ENCODE data around the gene MICU1.
"Not testable (repeated sequence)": the region's sequence is repeated elsewhere in the genome, so short reads cannot be mapped to it uniquely, and the experiment has no call there.

MICU1 gene

DNA sequence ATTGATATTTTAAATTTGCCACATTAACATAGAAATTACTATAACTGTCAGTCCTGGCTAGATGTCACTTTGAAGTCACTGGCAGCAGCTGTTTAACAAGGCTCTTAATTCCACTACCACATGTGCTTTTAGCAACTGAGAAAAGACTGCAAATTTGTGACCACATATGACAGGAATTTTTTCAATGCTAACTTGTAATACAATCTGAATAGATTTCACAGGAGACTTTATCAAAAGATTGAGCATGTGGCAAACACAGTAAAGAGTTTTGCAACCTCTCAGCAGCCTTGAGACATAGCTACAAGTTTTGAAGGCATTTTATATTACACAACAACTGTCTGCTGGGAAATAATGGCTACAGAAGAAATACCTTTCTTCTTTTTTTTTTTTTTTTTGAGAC lies 73.0 kb downstream of the MICU1 start:
- no peak overlapping the region for H3K4me2 ChIP-seq (ENCODE audit: low read depth, low read length, poor library complexity, severe bottlenecking)
- H3K9me3 ChIP-seq (ENCODE audit: insufficient read depth, low read length) = no peaks in the 10 kb centered on the region
- H3K4me3 ChIP-seq (ENCODE audit: insufficient read depth, low read length, poor library complexity, severe bottlenecking) = no peak overlapping the region
- no peak for TF ChIP-seq EZH2phosphoT487 (conservative IDR thresholded peaks at IDR 0.05; ENCODE audit: low read length)
- TF ChIP-seq, protein P1, sequence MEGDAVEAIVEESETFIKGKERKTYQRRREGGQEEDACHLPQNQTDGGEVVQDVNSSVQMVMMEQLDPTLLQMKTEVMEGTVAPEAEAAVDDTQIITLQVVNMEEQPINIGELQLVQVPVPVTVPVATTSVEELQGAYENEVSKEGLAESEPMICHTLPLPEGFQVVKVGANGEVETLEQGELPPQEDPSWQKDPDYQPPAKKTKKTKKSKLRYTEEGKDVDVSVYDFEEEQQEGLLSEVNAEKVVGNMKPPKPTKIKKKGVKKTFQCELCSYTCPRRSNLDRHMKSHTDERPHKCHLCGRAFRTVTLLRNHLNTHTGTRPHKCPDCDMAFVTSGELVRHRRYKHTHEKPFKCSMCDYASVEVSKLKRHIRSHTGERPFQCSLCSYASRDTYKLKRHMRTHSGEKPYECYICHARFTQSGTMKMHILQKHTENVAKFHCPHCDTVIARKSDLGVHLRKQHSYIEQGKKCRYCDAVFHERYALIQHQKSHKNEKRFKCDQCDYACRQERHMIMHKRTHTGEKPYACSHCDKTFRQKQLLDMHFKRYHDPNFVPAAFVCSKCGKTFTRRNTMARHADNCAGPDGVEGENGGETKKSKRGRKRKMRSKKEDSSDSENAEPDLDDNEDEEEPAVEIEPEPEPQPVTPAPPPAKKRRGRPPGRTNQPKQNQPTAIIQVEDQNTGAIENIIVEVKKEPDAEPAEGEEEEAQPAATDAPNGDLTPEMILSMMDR (IDR thresholded peaks at IDR 0.05; ENCODE audit: insufficient read depth, low read length, poor library complexity, severe bottlenecking) = no peak
- no peak overlapping the region for H2AFZ ChIP-seq (ENCODE audit: low read depth, low read length, severe bottlenecking)
- no peak overlapping the region for H3K9ac ChIP-seq (ENCODE audit: low read length)
- H3K79me2 ChIP-seq (ENCODE audit: insufficient read depth, low read length) = no peaks in the 10 kb centered on the region
- no peaks in the 10 kb centered on the region for H3K27me3 ChIP-seq (ENCODE audit: low read length)
- H3K9me2 ChIP-seq (replicated peaks; ENCODE audit: insufficient read depth, low read length) = no peaks in the 10 kb centered on the region
- H3K27ac ChIP-seq (ENCODE audit: low read depth, low read length) = no peak overlapping the region
- peaks cover 13% of the 10 kb centered on the region; the same call in 1 of the 2 replicates for H3K36me3 ChIP-seq (ENCODE audit: low read length)
- no peaks in the 10 kb centered on the region for H3F3A ChIP-seq (ENCODE audit: insufficient read depth)
- no peaks in the 10 kb centered on the region for H4K20me1 ChIP-seq (ENCODE audit: low read depth, low read length)

DNA sequence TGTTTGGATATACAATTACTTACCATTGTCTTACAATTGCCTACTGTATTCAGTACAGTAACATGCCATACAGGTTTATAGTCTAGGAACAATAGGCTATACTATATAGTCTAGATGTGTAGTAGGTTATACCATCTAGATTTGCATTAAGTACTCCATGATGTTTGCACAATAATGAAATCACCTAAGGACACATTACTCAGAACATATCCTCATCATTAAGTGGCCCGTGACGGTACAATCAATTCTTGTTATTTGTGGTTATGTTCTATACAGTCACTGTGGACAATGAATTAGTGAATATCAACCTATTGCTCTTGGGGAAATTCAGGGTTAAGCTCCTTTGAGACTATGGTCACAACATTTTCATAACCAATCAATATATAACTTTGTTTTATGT lies 75.6 kb downstream of the MICU1 start:
- H3K36me3 ChIP-seq (ENCODE audit: low read length) = peaks cover 13% of the 10 kb centered on the region; the same call in 1 of the 2 replicates
- TF ChIP-seq, protein P1 (IDR thresholded peaks at IDR 0.05; ENCODE audit: insufficient read depth, low read length, poor library complexity, severe bottlenecking) = no peak
- no peak for TF ChIP-seq EZH2phosphoT487 (conservative IDR thresholded peaks at IDR 0.05; ENCODE audit: low read length)
- no peaks in the 10 kb centered on the region for H3K79me2 ChIP-seq (ENCODE audit: insufficient read depth, low read length)
- H3K9ac ChIP-seq (ENCODE audit: low read length) = no peak overlapping the region
- H2AFZ ChIP-seq (ENCODE audit: low read depth, low read length, severe bottlenecking) = no peak overlapping the region
- H3K9me3 ChIP-seq (ENCODE audit: insufficient read depth, low read length) = no peaks in the 10 kb centered on the region
- H3K4me3 ChIP-seq (ENCODE audit: insufficient read depth, low read length, poor library complexity, severe bottlenecking) = no peak overlapping the region
- no peaks in the 10 kb centered on the region for H4K20me1 ChIP-seq (ENCODE audit: low read depth, low read length)
- no peak overlapping the region for H3K4me2 ChIP-seq (ENCODE audit: low read depth, low read length, poor library complexity, severe bottlenecking)
- H3K9me2 ChIP-seq (replicated peaks; ENCODE audit: insufficient read depth, low read length) = no peaks in the 10 kb centered on the region
- no peaks in the 10 kb centered on the region for H3K27me3 ChIP-seq (ENCODE audit: low read length)
- H3K27ac ChIP-seq (ENCODE audit: low read depth, low read length) = no peak overlapping the region
- no peaks in the 10 kb centered on the region for H3F3A ChIP-seq (ENCODE audit: insufficient read depth)

DNA sequence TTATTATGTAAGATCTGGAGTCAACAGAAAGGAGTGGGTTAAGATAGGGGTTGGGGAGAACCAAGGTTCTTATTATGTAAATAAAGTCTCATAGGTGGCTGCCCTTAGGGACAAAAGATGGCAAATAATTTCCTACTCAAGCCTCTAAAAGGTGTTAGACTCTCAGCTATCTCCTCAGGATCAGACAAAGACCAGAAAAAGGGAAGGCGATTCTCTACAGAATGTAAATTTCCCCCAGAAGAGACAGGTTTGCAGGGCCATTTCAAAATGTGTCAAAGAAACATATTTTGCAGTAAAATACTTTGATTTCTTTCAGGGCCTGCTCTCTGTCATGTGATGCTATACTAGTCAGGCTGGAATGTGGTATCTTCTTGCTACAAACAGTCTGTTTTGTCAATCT lies 80.3 kb downstream of the MICU1 start:
- H4K20me1 ChIP-seq (ENCODE audit: low read depth, low read length) = no peaks in the 10 kb centered on the region
- no peak overlapping the region for H3K4me2 ChIP-seq (ENCODE audit: low read depth, low read length, poor library complexity, severe bottlenecking)
- no peaks in the 10 kb centered on the region for H3K27me3 ChIP-seq (ENCODE audit: low read length)
- peaks cover 8% of the 10 kb centered on the region; the same call in 1 of the 2 replicates for H3K36me3 ChIP-seq (ENCODE audit: low read length)
- H3K9me2 ChIP-seq (replicated peaks; ENCODE audit: insufficient read depth, low read length) = no peaks in the 10 kb centered on the region
- no peak for TF ChIP-seq EZH2phosphoT487 (conservative IDR thresholded peaks at IDR 0.05; ENCODE audit: low read length)
- TF ChIP-seq, protein P1 (IDR thresholded peaks at IDR 0.05; ENCODE audit: insufficient read depth, low read length, poor library complexity, severe bottlenecking) = no peak
- H3K79me2 ChIP-seq (ENCODE audit: insufficient read depth, low read length) = no peaks in the 10 kb centered on the region
- no peak overlapping the region for H3K9ac ChIP-seq (ENCODE audit: low read length)
- H3K9me3 ChIP-seq (ENCODE audit: insufficient read depth, low read length) = peaks cover 15% of the 10 kb centered on the region; the same call in 1 of the 2 replicates
- no peaks in the 10 kb centered on the region for H3F3A ChIP-seq (ENCODE audit: insufficient read depth)
- H3K4me3 ChIP-seq (ENCODE audit: insufficient read depth, low read length, poor library complexity, severe bottlenecking) = no peak overlapping the region
- no peak overlapping the region for H2AFZ ChIP-seq (ENCODE audit: low read depth, low read length, severe bottlenecking)
- H3K27ac ChIP-seq (ENCODE audit: low read depth, low read length) = no peak overlapping the region

DNA sequence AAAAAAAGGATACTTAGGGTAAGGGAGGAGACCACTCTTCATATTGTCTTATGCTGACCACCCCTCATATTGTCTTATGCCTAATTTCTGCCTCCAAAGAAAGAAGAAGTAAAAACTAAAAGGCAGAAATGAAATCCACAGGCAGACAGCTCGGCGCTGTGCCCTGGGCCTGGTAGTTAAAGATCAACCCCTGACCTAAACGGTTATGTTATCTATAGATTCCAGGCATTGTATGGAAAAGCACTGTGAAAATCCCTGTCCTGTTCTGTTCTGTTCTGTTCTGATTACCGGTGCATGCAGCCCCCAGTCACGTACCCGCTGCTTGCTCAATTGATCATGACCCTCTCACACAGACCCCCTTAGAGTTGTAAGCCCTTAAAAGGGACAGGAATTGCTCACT lies 82.0 kb downstream of the MICU1 start:
- peaks cover 15% of the 10 kb centered on the region; the same call in 1 of the 2 replicates for H3K9me3 ChIP-seq (ENCODE audit: insufficient read depth, low read length)
- H2AFZ ChIP-seq (ENCODE audit: low read depth, low read length, severe bottlenecking); H3K4me2 ChIP-seq (ENCODE audit: low read depth, low read length, poor library complexity, severe bottlenecking); H3K27me3 ChIP-seq (ENCODE audit: low read length); H3K27ac ChIP-seq (ENCODE audit: low read depth, low read length); H3K9ac ChIP-seq (ENCODE audit: low read length); H3K9me2 ChIP-seq (replicated peaks; ENCODE audit: insufficient read depth, low read length); H3K79me2 ChIP-seq (ENCODE audit: insufficient read depth, low read length); H3K4me3 ChIP-seq (ENCODE audit: insufficient read depth, low read length, poor library complexity, severe bottlenecking); H3F3A ChIP-seq (ENCODE audit: insufficient read depth); H4K20me1 ChIP-seq (ENCODE audit: low read depth, low read length); H3K36me3 ChIP-seq (ENCODE audit: low read length): not testable (repeated sequence)

Measured in SU-DHL-6 (cell line).